Karpas-422 (cell line): Measurements from ENCODE around the gene ULK1. TPM values are rescaled to one million over a fixed set of nuclear protein-coding genes. Genes with fewer than 3 reads are reported as not detected.

Source experiments
- DNase-seq: peaks from one replicate; pipeline ENCODE4 v3.0.0-alpha.2; 2015
- H2AFZ ChIP-seq: fragments of 200-600 bp; sonication (generic); 2 replicates; pipeline ENCODE4 v1.6.1; 2014; ENCODE audit warnings: antibody characterized with exemption, low read length, mixed read lengths
- H3K27ac ChIP-seq: fragments of 200-600 bp; sonication (generic); 2 replicates; pipeline ENCODE4 v1.5.1; 2014; ENCODE audit warnings: mild to moderate bottlenecking, low read length, moderate library complexity
- H3K27me3 ChIP-seq: fragments of 200-600 bp; sonication (generic); 2 replicates; pipeline ENCODE4 v1.6.1; 2014; ENCODE audit warnings: low read length, mixed read lengths
- H3K36me3 ChIP-seq: fragments of 200-600 bp; sonication (generic); 2 replicates; pipeline ENCODE4 v1.6.1; 2014; ENCODE audit warnings: low read length, mixed read lengths; ENCODE audit not compliant: insufficient read depth
- H3K4me1 ChIP-seq: fragments of 200-600 bp; sonication (generic); 2 replicates; pipeline ENCODE4 v1.6.1; 2014; ENCODE audit warnings: mild to moderate bottlenecking, low read length, mixed read lengths
- H3K4me2 ChIP-seq: fragments of 200-600 bp; sonication (generic); 2 replicates; pipeline ENCODE4 v1.6.1; 2014; ENCODE audit warnings: low read length, low read depth, mild to moderate bottlenecking; ENCODE audit not compliant: poor library complexity, severe bottlenecking
- H3K4me3 ChIP-seq: fragments of 200-600 bp; sonication (generic); 2 replicates; pipeline ENCODE4 v1.5.1; 2014; ENCODE audit warnings: mild to moderate bottlenecking, antibody characterized with exemption, low read length, mixed read lengths
- H3K79me2 ChIP-seq: fragments of 200-600 bp; sonication (generic); 2 replicates; pipeline ENCODE4 v1.6.1; 2014; ENCODE audit warnings: mild to moderate bottlenecking, low read length, mixed read lengths
- H3K9ac ChIP-seq: fragments of 200-600 bp; sonication (generic); 2 replicates; pipeline ENCODE4 v1.6.0; 2014; ENCODE audit warnings: low read length
- H3K9me2 ChIP-seq: fragments of 200-600 bp; sonication (generic), shearing (Covaris generic); replicated peaks from 2 replicates; pipeline ENCODE4 v1.6.0; 2014; ENCODE audit warnings: mild to moderate bottlenecking, low read length, moderate library complexity; ENCODE audit not compliant: insufficient read depth
- H3K9me3 ChIP-seq: fragments of 300-700, 200-600 bp; sonication (generic); 2 replicates; pipeline ENCODE4 v1.6.1; 2014; ENCODE audit warnings: low read length, mixed read lengths
- H4K20me1 ChIP-seq: fragments of 200-600 bp; sonication (generic); 2 replicates; pipeline ENCODE4 v1.6.1; 2014; ENCODE audit warnings: mild to moderate bottlenecking, antibody characterized with exemption, low read length, low read depth; ENCODE audit not compliant: insufficient read depth
- total RNA-seq: library from RNA; depleted of rRNA; stranded (reverse); fragments of >200 nt; shearing (Covaris generic); gene quantifications from 2 replicates; pipeline ENCODE4 v1.2.3, GENCODE V29; 2014; ENCODE audit warnings: low replicate concordance

Gene ULK1
- total RNA-seq, 1 experiment from 2014 or later, result 6.9 TPM

- Histone ChIP-seq H3K4me3 (no peak overlapping the region), H3K9me3 (no peaks in the 10 kb centered on the region), H3K9ac (no peak overlapping the region), H3K36me3 (no peaks in the 10 kb centered on the region), H3K9me2 (no peaks in the 10 kb centered on the region), H2AFZ (no peak overlapping the region), H3K79me2 (no peaks in the 10 kb centered on the region), H3K27me3 (no peaks in the 10 kb centered on the region), H3K4me2 (no peak overlapping the region), H4K20me1 (peaks cover 44% of the 10 kb centered on the region; the same call in 1 of the 2 replicates), H3K4me1 (peaks cover 27% of the 10 kb centered on the region), H3K27ac (no peak overlapping the region)
- DNase-seq, result no peak
These were observed 27.7 kb downstream of the ULK1 start for GRCh38 chr12:131921866-131922769.

GRCh38 chr12:131922772-131923171, 28.4 kb downstream of the ULK1 start:
- Histone ChIP-seq H3K36me3 (no peaks in the 10 kb centered on the region), H3K9me2 (no peaks in the 10 kb centered on the region), H3K79me2 (no peaks in the 10 kb centered on the region), H3K9me3 (no peaks in the 10 kb centered on the region), H2AFZ (no peak overlapping the region), H3K27ac (no peak overlapping the region), H3K27me3 (no peaks in the 10 kb centered on the region), H3K9ac (no peak overlapping the region), H3K4me3 (no peak overlapping the region), H3K4me1 (peaks cover 27% of the 10 kb centered on the region), H3K4me2 (peak overlapping the region; percentile 52), H4K20me1 (peaks cover 44% of the 10 kb centered on the region; the same call in 1 of the 2 replicates)
- DNase-seq, result no peak

DNA sequence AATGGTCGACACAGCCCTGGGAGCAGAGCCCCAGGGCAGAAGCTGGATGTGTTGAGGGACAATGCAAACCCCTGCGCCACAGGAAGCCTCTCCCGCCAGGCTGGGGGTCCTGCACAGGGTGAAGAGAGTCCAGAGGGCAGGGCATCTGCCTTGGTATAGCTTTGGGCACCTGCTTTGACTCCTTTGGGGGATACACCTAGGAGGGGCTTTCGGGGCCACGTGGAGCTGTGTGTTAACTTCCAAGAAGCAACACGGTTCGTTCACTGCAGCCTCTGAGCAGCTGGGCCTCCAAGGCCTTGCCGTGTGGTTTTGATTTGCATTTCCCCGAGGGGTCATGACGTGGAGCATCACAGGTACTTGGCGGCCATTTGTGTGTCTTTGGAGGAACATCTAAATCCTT, 28.8 kb downstream of the ULK1 start:
- no peaks in the 10 kb centered on the region for H3K9me3 ChIP-seq
- peaks cover 40% of the 10 kb centered on the region; the same call in 1 of the 2 replicates for H4K20me1 ChIP-seq
- H3K9ac ChIP-seq, result no peak overlapping the region
- H3K9me2 ChIP-seq, result no peaks in the 10 kb centered on the region
- H3K4me1 ChIP-seq, result peaks cover 28% of the 10 kb centered on the region
- H3K4me3 ChIP-seq, result no peak overlapping the region
- no peak overlapping the region for H3K27ac ChIP-seq
- no peak overlapping the region for H2AFZ ChIP-seq
- H3K79me2 ChIP-seq, result no peaks in the 10 kb centered on the region
- no peaks in the 10 kb centered on the region for H3K36me3 ChIP-seq
- H3K4me2 ChIP-seq, result peak overlapping the region; percentile 52
- no peaks in the 10 kb centered on the region for H3K27me3 ChIP-seq
- peak; percentile 92 for DNase-seq

DNA sequence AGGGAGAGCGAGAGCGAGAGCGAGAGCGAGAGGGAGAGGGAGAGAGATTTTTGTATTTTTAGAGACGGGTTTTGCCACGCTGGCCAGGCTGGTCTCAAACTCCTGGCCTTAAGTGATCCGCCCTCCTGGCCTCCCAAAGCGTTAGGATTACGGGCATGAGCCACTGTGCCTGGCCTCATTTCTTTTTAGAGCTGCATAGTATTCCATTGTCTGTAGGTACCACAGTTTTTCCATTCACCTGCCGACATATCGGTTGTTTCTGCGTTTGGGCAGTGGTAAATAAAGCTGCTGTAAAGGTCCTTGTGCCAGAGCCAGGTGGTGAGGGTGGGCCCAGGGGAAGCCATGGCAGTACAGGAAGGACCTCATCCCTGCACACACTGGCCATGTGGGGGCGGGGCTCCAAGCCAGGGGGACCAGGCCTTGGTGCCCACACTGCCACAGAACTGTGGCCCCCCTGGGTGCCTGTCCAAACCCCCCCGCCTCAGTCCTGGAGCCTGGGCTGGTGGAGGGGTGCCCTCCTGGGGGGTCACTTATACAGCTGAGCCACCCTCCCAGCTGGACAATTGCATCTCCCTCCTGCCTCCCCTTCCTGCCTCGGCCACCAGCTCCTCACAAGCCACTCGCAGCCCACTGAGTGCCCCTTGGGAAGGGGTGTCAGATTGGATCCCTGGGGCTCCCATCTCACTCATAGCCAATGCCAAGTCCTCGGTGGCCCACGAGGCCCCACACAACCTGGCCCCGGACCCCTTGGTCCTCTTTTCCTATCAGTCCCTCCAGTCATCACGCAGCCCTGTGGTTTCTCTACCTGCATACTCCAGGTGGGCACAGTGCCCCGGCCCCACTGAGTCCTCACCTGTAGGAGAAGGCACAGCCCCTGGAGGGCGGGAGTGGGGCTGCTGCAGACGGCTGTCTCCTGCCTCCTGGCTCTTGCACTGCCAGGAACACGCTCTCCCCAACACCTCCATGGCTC, 33.0 kb downstream of the ULK1 start:
- peaks cover 31% of the 10 kb centered on the region for H3K79me2 ChIP-seq
- H3K9me2 ChIP-seq, result no peaks in the 10 kb centered on the region
- DNase-seq, result no peak
- H4K20me1 ChIP-seq, result peaks cover 30% of the 10 kb centered on the region
- H3K4me2 ChIP-seq, result no peak overlapping the region
- H2AFZ ChIP-seq, result no peak overlapping the region
- H3K9ac ChIP-seq, result no peak overlapping the region
- H3K36me3 ChIP-seq, result peaks cover 14% of the 10 kb centered on the region; the same call in 1 of the 2 replicates
- no peaks in the 10 kb centered on the region for H3K9me3 ChIP-seq
- peaks cover 43% of the 10 kb centered on the region for H3K4me1 ChIP-seq
- H3K27ac ChIP-seq, result no peak overlapping the region
- H3K27me3 ChIP-seq, result no peaks in the 10 kb centered on the region
- no peak overlapping the region for H3K4me3 ChIP-seq

DNA sequence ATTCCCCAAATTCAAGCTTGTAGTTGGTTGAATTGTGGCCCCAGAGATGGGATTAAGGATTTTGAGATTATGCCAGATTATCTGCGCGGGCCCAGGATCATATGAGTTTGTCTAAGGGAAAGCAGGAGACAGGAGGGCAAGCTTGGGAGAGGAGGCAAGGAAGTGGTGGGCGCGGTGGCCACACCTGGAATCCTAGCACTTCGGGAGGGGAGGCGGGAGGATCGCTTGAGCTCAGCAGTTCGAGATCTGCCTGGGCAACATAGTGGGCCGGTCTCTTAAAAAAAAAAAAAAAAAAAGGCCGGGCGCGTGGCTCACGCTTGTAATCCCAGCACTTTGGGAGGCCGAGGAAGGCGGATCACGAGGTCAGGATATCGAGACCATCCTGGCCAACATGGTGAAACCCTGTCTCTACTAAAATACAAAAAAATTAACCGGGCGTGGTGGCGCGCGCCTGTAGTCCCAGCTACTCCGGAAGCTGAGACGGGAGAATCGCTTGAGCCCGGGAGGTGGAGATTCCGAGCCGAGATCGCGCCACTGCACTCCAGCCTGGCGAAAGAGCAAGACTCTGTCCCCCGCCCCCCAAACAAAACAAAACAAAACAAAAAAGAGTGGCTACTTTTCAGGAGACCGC, 33.8 kb downstream of the ULK1 start:
- H3K36me3 ChIP-seq, result peaks cover 20% of the 10 kb centered on the region
- no peaks in the 10 kb centered on the region for H3K27me3 ChIP-seq
- H3K4me1 ChIP-seq, result peaks cover 35% of the 10 kb centered on the region
- peak overlapping the region; percentile 91 for H3K4me2 ChIP-seq
- H3K9ac ChIP-seq, result peak overlapping the region; percentile 69
- H3K79me2 ChIP-seq, result peaks cover 35% of the 10 kb centered on the region
- peak overlapping the region; percentile 32; the same call in 1 of the 2 replicates for H2AFZ ChIP-seq
- no peaks in the 10 kb centered on the region for H3K9me2 ChIP-seq
- peaks cover 23% of the 10 kb centered on the region for H4K20me1 ChIP-seq
- H3K9me3 ChIP-seq, result no peaks in the 10 kb centered on the region
- H3K27ac ChIP-seq, result no peak overlapping the region
- peak overlapping the region; percentile 67 for H3K4me3 ChIP-seq
- DNase-seq, result no peak

DNA sequence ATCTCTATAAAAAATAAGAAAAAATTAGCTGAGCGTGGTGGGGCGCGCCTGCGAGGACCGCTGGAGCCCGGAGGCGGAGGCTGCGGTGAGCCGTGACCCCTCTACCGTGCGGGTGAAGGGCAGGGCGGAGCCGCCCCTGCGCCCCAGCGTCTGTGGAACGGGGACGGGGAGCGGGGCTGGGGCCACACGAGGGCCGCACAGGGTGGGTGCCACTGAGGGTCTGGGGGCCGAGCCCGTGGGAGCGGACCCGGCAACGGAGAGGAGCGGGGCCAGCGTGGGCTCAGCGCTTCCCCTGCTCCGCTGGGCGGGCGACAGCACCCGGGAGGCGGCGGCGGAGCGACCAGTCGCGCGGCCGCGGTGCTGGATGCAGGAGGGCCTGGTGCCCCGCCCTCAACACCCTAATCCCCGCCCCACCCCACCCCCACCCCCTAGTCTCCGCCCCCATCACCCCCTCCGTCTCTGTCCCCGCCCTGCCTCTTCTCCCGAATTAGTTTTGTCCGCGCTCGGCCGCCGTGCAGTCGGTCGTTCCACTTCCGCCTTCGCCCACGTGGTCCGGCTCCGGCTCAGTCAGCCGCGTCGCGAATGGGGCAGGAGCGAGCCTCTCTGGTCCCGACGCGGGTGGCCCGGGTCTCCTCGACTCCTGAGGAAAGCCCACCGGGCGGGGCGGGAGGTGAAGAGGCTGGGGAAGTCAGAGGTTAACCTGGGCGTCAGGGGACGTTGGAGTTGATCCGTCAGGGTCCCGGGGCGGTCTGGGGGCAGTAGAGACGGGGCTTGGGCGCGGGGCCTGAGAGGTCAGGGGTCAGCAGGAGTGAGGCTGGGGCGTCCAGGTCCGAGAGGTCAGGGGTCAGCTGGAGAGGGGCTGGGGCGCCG, 34.5 kb downstream of the ULK1 start, which contains the start of gene PUS1:
Gene PUS1, plus strand, starts transcription at position 566 of the 870 bp plus-strand sequence. CDS start 447 bp downstream, outside the sequence.
- H3K79me2 ChIP-seq, result peaks cover 35% of the 10 kb centered on the region
- peaks cover 22% of the 10 kb centered on the region for H4K20me1 ChIP-seq
- H3K36me3 ChIP-seq, result peaks cover 27% of the 10 kb centered on the region
- H3K9me2 ChIP-seq, result no peaks in the 10 kb centered on the region
- peaks cover 28% of the 10 kb centered on the region for H3K4me1 ChIP-seq
- H3K4me3 ChIP-seq, result peak within 1 kb of the TSS; percentile 94
- peak within 1 kb of the TSS; percentile 32; the same call in 1 of the 2 replicates for H2AFZ ChIP-seq
- peak within 1 kb of the TSS; percentile 96 for H3K9ac ChIP-seq
- H3K9me3 ChIP-seq, result no peaks in the 10 kb centered on the region
- peak within 1 kb of the TSS; percentile 91 for H3K4me2 ChIP-seq
- H3K27ac ChIP-seq, result peak within 1 kb of the TSS; percentile 67
- H3K27me3 ChIP-seq, result no peaks in the 10 kb centered on the region
- peak; percentile 97 for DNase-seq
